Liver (tissue), 3 donors: Measurements from ENCODE around the gene AMHR2.

Source experiments
- CTCF ChIP-seq: fragments of 150-350 bp; IDR thresholded peaks from 2 replicates; pipeline ENCODE4 v1.5.1; 2017; ENCODE audit warnings: improper control_type of control experiment, low read depth, low read length; ENCODE audit not compliant: missing input control
- GABPA ChIP-seq, 2 donors: IDR thresholded peaks in 1 of 2; conservative IDR thresholded peaks in 1 of 2; 2 replicates each; pipeline ENCODE4 v1.6.1; 2016; ENCODE audit warnings: antibody characterized with exemption in 2 of 2, mild to moderate bottlenecking in 1 of 2, moderate library complexity in 1 of 2
- JUND ChIP-seq, 2 donors: IDR thresholded peaks; 2 replicates each; pipeline ENCODE4 v1.6.1; 2016; ENCODE audit warnings: antibody characterized with exemption in 2 of 2
- donor health status: healthy.
- donor health status: healthy.

GRCh38 chr12:53414756-53415417, 8.8 kb upstream of the AMHR2 start:
- TF ChIP-seq CTCF (no peak), GABPA (IDR thresholded peaks at IDR 0.05 in 1 of 2, conservative IDR thresholded peaks at IDR 0.05 in 1 of 2) (no peak), JUND (IDR thresholded peaks at IDR 0.05) (no peak)
